Fibroblast of villous mesenchyme (primary cell): ENCODE measurements around the gene HOMER1. TPM values are rescaled to one million over a fixed set of nuclear protein-coding genes. Genes with fewer than 3 reads are reported as not detected.

Experiments
- small RNA-seq: library from RNA; depleted of rRNA; stranded (forward); fragments of <200 nt; gene quantifications from one replicate; pipeline ENCODE3, GENCODE V24; 2012
- total RNA-seq: library from RNA; depleted of rRNA; stranded (reverse); fragments of >200 nt; gene quantifications from 2 replicates; pipeline ENCODE4 v1.2.3, GENCODE V29; 2012

The HOMER1 gene
- total RNA-seq, 1 donor = 15.5 TPM

Small RNAs within 50 kb of the gene (small RNA-seq; reads per million reads assigned to genes)
- not detected for gene RF00019

Other genes with a start within 250 kb of the HOMER1 start
- gene TENT2, start 98.3 kb upstream of the HOMER1 start, total RNA-seq = 55.1 and 68.7 TPM in 2 replicates
- gene CMYA5, start 175.7 kb upstream of the HOMER1 start, total RNA-seq = 1.3 and 1.7 TPM in 2 replicates